Activated CD8-positive, alpha-beta memory T cell treated with anti-CD3 and anti-CD28 coated beads, Interleukin-2, amount 50 U/mL, for 1 hour (primary cell): ENCODE data around the gene ELF5.

Source experiments
- DNase-seq: peaks from one replicate; pipeline ENCODE4 v3.0.0-alpha.2; 2020; ENCODE audit errors: extremely low read depth

ELF5 gene

DNA sequence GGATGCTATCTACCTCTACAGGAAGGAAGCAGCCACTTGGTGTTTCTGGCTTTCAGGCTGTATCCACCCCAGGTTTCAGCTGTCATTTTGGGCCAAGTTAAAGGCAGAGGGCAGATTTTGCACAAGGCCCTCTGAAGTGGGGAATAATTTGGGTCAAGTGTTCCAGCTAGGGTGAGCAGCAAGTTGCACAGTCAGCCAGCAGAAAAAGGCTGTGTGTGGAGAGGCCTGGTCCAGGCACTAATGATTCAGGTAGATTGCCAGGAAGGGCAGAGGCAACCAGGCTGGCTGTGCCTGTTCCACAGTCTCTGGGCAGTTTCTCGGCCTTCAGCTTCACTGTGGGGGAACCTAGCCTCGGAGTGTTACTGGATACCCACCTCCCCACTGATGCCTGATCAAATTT, 8.6 kb upstream of the ELF5 start:
- DNase-seq = no peak

DNA sequence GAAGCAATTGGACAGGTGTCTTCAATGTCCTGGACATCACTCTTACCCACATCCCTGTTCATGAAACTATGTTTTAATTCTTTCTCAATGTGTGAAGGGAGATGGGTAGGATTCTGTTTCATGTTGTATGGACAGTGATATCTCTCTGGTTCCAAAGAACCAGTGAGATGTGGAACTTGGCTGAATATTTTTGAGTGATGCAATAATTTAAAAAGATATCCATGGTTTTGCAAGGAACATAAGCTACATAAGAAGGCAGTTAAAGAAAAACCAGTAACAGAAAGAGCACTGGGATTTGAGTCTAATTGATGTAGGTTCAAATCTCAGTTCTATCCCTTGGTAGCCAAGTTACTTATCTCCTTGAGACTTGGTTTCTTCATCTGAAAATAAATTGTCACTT, 7.7 kb upstream of the ELF5 start:
- no peak for DNase-seq

DNA sequence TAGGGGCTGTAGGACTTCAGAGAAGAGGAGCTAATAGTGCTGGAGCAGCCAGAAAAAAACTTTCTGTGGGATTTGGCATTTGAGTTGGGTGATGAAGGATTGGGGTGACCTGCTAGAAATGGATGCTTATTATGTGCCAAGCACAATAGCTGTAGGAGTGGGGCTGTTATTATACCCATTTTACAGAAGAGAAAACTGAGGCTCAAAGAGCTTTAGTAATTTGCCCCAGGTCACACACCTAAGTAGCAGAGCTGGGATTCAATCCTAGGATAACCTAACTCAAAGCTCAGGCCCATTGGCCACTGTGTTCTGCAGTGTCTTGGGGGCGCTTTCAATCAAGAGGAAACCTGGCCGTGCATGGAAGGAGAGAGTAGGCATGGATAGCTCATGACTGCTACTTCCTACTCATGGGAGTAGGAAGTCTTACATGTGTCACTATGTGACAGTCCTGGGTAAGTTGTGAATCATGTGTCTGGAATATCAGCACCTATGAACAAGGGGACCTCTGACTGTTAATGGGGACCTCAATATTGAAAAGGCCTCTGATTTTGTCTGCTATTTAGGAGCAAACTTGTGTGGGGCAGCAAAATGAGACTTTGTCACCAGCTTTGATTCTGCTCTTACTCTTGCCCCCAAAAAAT, 6.1 kb upstream of the ELF5 start:
- no peak for DNase-seq

DNA sequence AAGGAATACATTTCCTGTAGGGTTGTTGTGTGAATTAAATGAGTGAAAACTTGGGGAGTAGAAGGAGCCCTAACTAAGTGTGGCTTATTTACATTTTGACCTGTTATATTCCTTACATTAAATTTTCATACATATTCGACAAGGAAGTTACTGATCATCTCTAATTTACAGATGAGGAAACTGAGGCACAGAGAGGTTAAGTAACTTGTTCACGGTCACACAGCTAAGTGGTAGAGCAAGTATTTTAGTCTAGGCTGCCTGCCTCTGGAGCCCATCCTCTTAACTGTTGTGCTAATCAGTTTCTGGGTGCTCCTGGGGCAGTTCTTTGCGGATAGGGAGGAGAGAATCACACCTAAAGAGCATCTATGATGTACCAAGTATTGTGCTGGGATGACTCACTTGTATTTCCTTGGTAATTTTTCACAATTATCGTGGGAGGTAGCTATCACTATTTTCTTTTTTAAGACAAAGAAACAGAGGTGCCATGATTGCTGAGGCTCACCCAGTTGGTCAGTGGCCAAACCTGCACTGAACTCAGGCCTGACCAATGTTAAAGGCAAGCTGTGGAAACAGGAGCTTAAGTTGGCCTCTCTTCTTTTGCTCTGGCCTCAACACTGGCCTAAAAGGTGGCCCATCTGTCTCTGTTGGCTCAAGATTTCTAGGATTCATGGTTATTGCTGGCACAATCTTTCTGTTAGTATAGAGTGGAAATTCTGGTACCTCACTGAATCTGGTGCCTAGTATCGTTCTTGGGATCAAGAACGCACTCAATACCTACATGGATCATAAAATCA, 2.9 kb upstream of the ELF5 start:
- DNase-seq = no peak

DNA sequence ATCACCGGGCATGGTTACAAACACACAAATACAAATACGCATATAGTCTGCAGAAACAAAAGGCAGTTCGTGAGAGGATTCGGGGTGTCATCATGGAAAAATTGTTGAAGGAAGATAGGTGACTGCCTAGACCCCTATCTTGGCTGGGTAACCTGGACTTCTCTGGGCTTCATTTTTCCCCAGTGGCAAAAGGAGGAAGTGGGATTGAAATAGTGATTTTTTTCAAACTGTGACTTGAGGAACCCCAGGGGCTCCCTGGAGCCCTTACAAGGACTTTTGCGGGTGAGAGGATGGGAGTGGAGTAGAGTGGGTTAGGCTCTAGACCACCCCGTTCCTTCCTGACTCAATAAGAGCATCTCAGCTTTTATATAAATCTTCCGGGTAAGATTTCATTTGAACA, 1.0 kb upstream of the ELF5 start:
- DNase-seq = no peak

DNA sequence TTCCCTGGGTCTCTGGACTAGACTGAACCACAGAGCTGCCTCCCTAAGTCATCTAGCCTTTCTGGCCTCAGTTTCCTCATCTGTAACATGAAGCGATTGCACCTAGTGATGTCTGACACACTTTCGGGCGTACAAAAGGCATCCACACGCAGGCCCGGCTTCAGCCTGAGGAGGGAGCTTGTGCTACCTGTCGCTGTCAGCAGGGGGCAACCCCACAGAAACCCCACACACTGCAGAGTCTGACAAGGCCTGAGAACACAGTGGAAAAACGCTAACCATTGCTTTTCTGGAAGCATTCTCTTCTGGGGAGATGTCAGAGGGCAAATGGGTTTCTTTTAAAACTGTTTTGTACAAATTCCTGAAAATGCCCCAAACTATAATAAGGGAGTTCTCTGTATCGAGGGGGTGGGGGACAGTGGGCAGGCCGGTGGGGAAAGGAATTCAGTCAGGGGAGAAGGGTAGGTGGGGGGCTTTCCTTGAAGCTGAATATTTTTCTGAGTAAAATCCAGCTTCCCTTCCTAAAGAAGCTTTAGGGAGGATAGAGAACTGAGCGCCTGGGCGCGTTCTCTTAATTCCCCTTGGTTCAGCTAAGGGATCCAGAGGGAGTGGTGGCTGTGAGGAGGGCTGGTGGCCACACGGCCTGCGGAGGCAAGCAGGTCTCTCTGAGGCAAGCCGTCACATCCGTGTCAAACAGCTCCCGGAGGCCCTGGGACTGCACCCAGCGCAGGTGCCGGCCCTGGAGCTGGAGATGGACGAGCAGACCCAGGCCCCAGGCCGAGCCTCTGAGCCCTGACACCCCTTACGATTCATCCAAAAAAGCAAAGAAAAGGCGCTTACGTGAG, 533 bp downstream of the ELF5 start:
- no peak for DNase-seq

DNA sequence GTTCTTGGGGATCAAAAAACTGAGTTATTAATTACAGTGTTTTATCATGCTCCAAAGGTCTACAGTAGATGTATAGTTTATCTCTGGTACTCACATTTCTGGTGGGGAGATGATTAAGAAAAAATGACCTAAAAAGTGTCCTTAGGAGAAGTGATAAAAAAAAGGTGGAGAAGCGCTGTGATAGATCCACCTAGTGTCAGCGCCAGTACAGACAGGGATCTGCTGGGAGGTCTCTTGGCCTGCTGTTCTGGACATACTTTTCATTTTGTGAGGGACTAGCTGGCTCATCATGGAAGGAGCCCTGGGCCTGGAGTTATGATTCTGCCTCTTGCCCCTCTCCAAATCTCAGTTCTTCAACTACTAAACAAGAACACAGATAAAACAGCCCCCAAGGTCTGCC, 2.9 kb downstream of the ELF5 start:
- DNase-seq = no peak

DNA sequence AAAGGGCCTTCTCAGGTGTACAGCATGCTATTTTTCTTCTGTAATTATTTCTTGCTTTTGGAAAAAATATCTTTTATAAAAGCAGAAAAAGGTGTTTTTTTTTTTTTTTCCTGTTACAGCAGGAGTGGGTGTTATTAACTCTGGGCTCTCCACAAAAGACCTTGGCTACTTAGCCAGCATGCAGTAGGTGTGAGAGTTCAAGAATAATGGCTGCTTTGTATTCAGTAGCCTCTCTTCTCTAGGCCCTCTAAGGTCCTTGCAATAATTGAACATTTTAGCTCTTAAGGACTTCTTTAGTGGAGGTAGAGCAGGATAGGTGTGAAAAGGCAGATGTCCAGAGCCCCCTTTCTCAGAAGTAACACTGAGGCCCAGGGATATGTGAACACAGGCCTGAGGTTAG, 3.4 kb downstream of the ELF5 start:
- DNase-seq = no peak

DNA sequence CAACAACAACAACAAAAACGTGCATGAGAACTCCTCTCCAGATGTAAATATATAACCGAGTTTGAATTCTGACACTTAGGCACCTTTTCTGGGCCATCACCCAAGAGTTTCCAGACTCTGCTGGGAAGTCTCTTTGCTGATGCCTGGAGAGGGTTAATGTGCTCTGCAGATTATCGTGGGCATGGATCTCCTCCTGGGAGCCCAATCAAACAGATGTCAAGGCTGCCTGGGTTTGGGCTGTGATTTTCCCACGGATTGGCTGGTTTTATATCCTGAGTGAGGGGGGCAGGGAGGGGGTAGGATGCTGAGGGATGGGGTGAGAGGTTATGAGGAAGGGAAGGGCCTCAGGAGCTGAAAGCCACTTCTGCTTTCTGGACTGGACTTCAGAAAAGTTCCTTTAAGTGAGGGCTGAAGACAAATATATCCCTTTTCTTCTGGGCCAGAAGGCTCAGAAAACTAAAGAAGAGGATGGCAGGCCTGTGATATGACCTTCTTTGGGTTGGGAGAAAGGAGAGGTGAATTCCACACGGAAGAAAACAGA, 4.2 kb downstream of the ELF5 start:
- no peak for DNase-seq

DNA sequence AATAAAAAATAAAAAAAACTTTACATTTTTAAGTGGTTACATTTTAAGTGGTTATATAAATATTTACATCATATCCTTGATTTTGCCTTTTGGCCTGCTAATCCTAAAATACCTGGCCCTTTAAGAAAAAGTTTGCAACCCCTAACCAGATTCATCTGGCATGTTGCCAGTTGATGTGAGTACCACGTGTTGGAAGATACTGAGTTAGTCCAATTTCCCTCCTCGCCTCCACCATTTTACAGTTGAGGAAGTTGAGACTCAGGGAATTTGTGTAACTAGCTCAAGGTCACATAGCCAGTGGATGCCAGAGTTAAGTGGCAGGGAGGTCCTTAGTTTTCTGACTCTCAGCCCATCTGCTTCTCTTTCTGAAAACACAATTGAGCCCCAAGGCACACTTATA, 5.1 kb downstream of the ELF5 start:
- no peak for DNase-seq

DNA sequence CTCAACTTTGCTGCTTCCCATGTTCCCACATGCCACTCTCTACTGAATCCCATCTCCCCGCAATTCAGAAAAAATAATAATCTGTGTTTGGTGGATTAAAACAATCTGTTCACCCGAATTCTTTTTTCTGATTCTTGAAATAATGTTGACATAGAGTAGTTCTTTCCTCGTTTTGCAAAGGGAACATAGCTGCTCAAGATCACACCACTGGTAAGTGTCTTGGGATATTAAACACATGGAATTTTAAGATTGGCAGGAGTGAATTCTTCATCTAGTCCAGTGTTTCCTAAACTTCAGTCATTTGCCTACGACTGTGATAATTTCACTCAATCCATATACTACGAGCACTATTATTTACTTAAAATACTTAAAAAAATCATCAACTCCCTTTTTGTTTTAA, 6.0 kb downstream of the ELF5 start:
- no peak for DNase-seq

DNA sequence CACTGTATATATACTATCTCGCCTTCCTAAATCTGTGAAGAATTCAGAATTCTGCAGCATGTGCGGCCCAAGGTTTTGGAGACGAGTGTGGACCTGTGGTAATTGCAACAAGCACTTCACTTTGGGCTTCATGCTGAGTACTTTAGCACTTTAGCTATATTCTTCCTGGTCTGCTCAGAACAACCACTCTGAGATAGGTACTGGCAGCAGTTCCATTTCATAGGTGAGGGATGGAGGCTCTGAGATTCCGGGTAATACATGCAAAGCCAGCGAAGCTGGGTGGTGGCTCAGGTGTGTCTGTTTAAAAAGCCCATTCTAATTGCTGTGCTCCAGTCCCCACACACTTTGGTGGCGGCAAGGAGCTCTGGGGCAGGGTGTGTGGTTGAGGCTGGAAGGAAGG, 6.4 kb downstream of the ELF5 start:
- DNase-seq = no peak

DNA sequence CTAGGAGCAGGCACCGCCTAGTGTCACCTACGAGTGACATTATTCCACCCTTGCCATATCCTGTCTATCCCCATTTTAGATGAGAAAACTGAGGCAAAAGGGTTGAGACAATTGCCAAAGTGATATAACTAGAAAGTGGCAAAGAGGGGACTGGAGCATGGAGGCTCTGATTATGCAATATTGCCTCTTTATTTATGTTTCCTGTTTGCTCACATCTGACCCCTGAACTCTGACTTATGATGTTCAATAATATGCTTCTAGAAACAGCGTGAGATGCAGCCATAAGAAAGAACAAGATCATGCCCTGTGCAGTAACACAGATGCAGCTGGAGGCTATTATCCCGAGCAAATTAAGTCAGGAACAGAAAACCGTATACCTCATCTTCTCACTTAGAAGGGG, 7.7 kb downstream of the ELF5 start:
- no peak for DNase-seq

DNA sequence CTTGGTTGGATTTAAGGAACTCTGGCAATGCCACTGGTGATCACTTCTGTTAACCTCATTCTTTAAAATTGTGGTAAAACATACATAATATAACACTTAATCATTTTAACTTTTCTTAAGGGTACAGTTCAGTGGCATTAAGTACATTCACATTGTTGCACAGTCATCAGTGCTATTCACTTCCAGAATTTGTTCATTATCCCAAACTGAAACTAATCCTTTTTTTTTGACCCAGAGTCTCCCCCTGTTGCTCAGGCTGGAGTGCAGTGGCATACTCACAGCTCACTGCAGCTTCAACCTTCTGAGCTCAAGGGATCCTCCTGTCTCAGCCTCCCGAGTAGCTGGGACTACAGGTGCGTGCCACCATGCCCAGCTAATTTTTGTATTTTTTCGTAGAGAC, 10.6 kb downstream of the ELF5 start:
- DNase-seq = no peak

DNA sequence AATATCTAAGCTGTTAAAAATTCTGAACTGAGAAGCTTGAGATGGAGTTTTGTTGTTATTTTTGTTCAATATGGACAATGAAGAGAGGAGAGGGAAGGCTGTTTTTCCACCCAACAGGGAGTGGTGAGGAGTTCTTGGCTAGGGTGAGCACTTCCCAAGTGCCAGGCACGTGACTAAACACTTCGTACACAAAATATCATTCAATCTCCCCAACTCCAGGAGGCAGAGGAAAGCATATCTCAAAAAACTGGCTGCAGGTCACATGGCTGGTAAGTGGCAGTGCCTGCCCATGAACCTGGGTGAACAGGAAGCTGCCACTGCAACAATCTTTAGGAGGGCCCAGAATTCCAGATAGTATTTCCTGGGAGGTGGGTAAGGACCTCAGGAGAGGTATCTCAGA, 11.6 kb downstream of the ELF5 start:
- no peak for DNase-seq

DNA sequence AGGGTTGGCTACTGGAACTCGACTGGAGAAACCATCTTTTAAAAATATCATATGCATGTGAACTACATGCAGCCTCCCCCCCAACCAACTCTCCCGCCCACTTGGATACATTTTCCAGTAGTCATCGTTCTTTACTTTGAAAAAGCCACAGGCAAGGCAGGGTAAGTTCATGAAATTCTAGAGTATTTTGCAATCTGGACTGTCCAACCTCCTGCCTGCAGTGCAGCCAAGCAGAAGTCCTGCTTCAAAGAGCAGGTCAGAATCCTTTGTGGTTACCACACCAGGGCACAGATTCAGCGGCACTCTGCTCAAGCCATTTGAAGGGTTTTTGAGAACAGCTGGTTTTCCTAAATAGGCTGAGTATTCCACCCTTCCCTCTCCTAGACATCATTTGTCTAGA, 12.1 kb downstream of the ELF5 start:
- no peak for DNase-seq

DNA sequence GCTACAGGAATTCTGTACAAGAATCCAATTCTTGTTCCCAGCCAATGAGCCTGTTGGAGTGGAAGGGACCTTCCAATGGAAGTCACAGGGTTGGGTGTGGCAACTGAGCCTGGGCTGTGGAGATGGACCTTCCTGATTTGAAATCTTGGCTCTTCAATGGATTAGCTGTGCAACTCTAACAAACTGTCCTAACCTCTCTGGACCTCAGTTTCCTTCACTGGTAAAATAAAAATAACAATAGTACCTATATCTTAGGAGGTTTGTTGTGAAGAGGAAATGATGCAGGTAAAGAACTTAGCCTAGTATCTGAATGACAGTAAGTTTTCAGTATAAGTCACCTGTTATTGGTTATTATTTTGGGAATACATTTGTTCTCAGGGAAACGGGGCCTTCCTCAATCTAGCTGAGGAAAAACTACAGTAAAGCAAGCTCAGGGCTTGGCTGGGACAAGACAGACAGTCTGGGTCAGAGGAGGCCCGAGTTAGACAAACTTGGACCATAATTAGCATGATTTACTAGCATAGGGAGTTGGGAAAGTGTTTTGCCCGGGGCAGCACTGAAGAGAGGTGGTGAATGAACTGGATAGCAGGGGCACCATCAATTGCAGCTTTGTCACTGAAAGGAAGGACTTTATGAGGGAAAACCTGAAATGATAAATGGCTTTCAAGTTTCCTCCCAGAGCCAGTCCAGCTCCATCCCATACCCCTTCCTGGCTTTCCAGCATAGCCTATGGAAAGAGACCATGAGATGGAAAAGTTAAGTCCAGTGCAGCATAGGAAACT, 13.7 kb downstream of the ELF5 start:
- DNase-seq = no peak

DNA sequence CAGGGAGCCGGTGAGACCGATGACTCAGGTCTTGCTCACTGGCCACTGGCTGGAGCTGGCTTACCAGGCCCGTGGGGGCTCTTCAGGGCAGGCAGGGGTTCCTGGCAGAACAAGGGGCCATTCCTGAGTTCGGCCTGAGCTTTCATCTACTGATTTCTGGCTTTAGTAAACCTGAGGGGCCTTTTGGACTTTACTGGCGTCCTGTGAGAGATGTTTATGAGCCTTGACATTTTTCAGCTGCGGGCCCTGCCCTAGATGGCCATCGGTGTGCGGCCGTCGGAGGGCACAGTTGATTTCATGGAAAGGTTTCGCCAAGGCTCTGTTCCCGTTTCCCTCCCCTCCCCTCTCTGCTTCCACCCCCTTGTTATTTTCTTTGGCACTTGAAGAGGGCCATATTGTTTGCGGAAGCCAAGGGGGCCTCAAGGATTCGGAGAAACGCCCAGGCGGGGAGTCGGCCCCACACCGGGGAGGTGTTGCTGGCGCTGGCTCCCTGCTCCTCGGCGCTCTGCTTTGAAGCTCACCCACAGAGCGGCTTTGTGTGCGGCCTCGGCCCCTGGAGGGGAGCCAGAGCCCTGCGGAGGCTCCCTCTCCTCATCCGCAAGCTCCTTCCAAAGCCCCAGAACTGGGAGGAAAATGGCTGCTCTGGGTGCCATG, 17.7 kb downstream of the ELF5 start:
- no peak for DNase-seq

DNA sequence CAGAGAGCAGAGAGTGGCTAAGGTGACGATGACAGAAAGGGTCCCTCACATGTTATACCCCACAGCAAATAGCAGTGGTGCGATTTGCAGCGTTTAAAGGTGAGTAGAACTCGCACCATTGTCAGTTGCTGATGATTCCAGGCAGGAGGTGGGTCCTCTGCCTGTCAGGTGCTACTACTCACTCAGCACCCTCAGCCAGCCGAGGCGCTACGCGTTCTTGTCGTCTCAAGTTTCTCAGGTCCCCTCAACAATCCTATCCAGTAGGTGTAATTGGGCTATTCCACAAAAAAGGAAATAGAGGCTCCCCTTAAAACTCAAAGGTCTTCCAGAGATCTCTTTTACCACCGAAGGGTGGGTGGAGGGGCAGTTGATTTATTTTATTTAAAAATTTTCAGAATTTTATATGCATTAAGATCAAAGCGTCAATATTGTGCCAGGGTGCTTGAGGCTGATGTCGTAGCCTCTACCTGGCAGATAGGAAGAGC, 18.3 kb downstream of the ELF5 start:
- DNase-seq = no peak

DNA sequence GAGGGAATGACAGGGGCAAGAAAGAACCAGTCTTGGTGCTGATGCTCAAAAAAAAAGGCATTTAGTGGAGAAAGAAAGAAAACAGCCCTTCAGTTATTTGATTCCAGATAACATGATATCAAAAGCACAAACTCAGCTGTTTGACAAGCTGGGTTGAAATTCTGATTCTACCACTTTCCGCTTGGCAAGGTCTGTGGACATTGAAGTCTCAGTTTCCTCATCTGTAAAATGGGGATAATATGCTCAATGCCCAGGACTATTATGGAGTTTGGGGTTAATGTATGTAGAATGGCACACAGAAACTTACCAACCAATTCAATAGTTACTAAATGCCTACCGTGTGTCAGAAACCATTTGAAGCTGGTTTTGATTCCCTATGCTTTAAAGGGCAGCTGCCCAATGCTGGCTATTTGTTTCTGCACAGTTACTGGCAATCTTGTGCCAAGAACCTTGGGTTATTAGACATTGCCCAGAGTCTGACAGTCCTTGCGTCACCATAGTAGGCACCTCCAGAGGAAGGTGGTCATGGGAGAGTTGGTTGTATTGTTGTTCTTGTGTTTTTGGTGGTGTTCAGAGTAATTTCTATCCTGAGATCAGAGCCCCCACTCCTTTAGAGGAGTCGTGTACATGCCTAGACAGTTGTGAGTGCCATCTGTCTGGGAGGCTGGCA, 19.5 kb downstream of the ELF5 start:
- no peak for DNase-seq

DNA sequence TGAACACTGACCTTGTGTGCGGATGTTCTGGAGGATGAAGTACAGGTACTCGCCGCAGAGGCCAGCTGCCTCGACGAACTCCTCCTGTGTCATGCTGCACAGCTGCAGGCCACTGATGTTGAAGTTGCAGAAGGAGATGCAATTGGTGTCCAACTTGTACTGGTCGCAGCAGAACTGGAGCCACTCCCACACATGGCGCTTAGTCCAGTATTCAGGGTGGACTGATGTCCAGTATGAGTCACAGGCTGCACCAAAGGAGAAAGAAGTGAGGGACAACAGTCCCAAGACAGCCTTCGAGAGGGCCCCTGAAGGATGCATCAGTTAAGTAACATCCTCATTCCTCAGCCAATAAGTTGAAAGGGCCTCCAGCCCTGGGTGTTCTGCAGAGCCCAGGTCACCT, 20.1 kb downstream of the ELF5 start:
- DNase-seq = no peak
